ENCODE results near the gene ZNF672. TPM values are rescaled to one million over a fixed set of nuclear protein-coding genes. Genes with fewer than 3 reads are reported as not detected.

Gene ZNF672
- total RNA-seq, 1 donor from 2014 or later = 39.8 TPM

DNA sequence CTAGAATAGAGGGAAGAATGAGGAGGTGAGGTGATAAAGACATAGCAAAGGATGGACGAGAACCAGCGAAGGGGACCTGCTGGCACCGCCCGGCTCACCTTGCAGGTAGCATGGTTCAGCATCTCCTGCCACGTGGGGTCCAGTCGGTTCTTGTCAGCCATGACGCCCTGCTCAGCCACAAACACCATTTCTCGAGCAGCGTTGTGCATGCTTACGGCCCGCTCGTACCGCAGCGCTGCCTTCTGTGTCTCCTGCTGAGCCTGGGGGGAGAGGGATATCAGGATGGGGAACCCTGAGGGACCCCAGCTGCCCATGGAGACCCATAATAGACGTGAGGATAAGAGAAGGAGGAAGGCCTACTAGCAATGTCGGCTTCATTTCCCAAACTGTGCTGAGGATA, 23.7 kb upstream of the ZNF672 start:
- intact Hi-C loops (cut with DNase I) = no loop called here
- no peak overlapping the region for H3K4me3 ChIP-seq
- H3K4me1 ChIP-seq = peaks cover 35% of the 10 kb centered on the region
- no peaks in the 10 kb centered on the region for H3K9me3 ChIP-seq
- H3K36me3 ChIP-seq = peaks cover 71% of the 10 kb centered on the region
- TF ChIP-seq, protein P1, sequence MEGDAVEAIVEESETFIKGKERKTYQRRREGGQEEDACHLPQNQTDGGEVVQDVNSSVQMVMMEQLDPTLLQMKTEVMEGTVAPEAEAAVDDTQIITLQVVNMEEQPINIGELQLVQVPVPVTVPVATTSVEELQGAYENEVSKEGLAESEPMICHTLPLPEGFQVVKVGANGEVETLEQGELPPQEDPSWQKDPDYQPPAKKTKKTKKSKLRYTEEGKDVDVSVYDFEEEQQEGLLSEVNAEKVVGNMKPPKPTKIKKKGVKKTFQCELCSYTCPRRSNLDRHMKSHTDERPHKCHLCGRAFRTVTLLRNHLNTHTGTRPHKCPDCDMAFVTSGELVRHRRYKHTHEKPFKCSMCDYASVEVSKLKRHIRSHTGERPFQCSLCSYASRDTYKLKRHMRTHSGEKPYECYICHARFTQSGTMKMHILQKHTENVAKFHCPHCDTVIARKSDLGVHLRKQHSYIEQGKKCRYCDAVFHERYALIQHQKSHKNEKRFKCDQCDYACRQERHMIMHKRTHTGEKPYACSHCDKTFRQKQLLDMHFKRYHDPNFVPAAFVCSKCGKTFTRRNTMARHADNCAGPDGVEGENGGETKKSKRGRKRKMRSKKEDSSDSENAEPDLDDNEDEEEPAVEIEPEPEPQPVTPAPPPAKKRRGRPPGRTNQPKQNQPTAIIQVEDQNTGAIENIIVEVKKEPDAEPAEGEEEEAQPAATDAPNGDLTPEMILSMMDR (IDR thresholded peaks at IDR 0.05) = no peak
- no peak for ATAC-seq
- no peak for DNase-seq
- H3K27me3 ChIP-seq (ENCODE audit: low read depth) = no peaks in the 10 kb centered on the region
- no peak overlapping the region for H3K27ac ChIP-seq

DNA sequence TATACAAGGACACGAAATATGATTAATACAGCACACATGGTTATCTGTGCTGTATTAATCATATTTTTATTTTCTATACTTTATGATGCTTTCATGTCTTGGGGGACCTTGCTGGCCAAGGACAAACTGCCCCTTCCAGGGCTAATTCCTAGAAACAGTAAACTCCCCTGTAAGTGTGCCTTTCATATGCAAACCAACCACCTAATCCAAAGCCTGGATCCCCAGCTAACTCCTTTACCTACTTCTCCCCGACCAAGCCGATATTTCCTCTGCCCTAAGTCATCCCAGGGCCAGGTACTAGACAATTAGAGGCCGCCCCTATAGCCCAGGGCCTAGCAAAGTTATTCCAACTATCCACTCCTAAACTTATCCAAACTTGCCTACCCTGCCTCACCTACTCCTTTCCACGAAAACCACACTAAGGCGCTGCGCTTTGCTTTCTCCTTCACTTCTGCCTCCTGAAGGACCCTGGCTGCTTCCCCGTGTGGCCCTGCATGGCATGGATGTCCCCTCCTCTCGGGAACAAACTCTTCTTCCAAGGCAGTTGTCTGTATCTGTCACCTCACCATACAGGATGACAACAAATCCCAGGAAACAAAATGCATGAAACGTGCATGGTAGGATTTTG, 22.5 kb upstream of the ZNF672 start:
- intact Hi-C loops (cut with DNase I) = no loop called here
- no peaks in the 10 kb centered on the region for H3K27me3 ChIP-seq (ENCODE audit: low read depth)
- TF ChIP-seq, protein P1 (IDR thresholded peaks at IDR 0.05) = no peak
- no peak overlapping the region for H3K27ac ChIP-seq
- no peaks in the 10 kb centered on the region for H3K9me3 ChIP-seq
- ATAC-seq (no peak), DNase-seq (no peak)
- peaks cover 81% of the 10 kb centered on the region for H3K36me3 ChIP-seq
- peaks cover 40% of the 10 kb centered on the region for H3K4me1 ChIP-seq
- no peak overlapping the region for H3K4me3 ChIP-seq

DNA sequence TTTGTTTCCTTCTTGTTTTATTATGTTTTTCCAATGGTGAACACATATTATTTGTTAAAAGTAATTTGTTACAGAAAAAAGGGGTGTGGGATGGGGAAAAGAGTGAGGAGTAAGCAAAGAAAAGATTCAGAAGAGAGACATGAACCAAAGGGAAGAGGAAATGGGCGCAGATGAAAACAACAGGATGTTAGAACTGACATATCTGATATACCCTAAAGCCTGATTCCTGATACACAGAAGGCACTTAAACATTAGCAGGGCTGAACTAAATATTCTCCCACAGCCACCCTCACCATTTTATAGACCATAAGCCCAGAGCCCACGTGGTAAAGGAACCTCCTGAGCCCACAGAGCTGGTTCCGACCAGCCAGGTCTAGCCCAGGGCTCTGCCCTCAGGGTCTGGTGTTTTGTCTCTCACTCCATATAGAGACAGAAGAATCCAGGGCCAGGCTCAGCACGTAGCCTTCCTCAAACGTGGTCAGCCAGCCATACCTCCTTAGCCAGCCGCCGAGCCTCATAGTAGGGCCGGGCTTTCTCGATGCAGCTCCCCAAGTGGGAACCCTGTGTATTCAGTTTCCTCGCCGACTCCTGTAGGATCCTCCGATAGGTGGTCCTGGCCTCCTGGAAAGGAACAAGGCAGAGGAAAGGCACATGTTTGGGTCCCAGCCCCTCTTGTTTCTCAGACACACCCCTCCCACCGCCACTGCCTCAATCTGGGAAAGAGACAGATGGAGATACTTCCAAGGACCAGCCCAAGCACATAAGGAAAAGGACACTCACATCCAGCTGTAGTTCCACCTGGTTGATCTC, 21.8 kb upstream of the ZNF672 start:
- TF ChIP-seq, protein P1 (IDR thresholded peaks at IDR 0.05) = no peak
- Histone ChIP-seq H3K9me3 (no peaks in the 10 kb centered on the region), H3K36me3 (peaks cover 84% of the 10 kb centered on the region), H3K4me1 (peaks cover 33% of the 10 kb centered on the region), H3K27me3 (ENCODE audit: low read depth) (no peaks in the 10 kb centered on the region), H3K4me3 (no peak overlapping the region), H3K27ac (no peak overlapping the region)
- intact Hi-C loops (cut with DNase I) = no loop called here
- ATAC-seq = no peak
- DNase-seq = no peak

DNA sequence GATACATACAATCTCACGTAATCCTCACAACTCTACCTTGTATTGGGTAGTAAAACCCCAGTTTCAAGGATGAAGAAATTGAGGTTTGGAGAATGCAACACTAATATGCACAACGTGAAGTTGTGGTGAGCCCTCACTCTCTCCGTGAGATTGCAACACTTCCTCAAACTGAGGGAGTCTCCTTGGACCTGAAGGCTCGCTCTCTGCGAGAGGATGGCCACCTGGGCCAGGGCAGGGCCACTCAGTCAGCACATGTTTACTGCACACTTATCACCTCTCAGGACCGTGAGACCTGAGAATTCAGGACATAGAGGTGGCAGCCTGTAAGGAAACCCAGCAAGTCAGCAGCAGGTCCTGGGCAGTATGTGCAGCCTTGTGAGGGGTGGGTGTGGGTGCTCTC, 21.0 kb upstream of the ZNF672 start:
- H3K36me3 ChIP-seq = peaks cover 82% of the 10 kb centered on the region
- ATAC-seq = peak; percentile 52 to 58

DNA sequence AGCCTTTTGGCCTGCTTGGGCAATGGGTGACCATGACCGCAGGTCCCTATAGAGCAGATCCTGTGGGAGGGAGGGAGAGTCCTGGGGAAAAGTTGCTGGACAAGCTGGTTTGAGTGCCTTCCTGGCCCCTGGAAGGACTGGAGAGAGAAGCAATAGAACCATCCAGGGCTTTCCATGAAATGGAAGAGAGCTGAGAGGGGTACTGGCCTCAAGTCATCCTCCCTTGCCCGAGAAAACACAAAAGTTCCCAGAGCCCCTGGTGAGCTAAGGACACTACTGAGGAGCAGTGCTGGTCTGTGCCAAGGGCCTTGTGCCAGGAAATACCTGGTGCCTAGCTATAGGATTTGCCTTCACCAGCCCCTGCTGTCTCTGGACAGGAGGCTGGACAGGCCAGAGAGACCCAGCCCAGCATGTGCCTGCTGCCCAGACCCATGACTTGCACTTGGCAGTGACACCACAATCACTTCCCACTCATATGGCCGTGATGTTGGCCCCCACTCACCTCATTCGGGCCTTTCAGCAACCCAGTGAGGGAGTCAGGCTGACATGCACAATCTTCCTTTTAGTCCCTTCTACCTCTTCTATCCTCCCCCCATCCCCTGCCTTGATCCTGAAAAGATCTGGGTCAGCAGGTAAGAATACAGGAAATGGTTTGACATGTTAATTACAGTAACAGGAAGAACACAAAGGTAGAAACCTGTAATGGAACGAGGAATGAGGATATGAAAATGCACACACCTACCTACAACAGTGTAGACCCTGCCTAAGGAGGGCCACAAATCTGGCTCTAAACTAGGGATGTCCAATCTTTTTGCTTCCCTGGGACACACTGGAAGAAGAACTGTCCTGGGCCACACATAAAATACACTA, 19.3 kb upstream of the ZNF672 start:
- no peak for DNase-seq
- H3K27ac ChIP-seq = no peak overlapping the region

More for the DNA sequence above, 21.0 kb upstream of the ZNF672 start:
- intact Hi-C loops (cut with DNase I) = no loop called here
- TF ChIP-seq, protein P1 (IDR thresholded peaks at IDR 0.05) = no peak
- Histone ChIP-seq H3K4me1 (peaks cover 38% of the 10 kb centered on the region), H3K27ac (no peak overlapping the region), H3K4me3 (no peak overlapping the region), H3K27me3 (ENCODE audit: low read depth) (no peaks in the 10 kb centered on the region), H3K9me3 (no peaks in the 10 kb centered on the region)
- DNase-seq = no peak

More for the DNA sequence above, 19.3 kb upstream of the ZNF672 start:
- TF ChIP-seq, protein P1 (IDR thresholded peaks at IDR 0.05) = no peak
- intact Hi-C loops (cut with DNase I) = no loop called here
- Histone ChIP-seq H3K27me3 (ENCODE audit: low read depth) (no peaks in the 10 kb centered on the region), H3K4me1 (peaks cover 55% of the 10 kb centered on the region), H3K4me3 (no peak overlapping the region), H3K36me3 (peaks cover 82% of the 10 kb centered on the region), H3K9me3 (no peaks in the 10 kb centered on the region)
- ATAC-seq = peak in 1 of 2 donors; percentile 6
